ENCODE results near the gene ZMYM4.
"Not testable (repeated sequence)": the region's sequence is repeated elsewhere in the genome, so short reads cannot be mapped to it uniquely, and the experiment has no call there.

The ZMYM4 gene

DNA sequence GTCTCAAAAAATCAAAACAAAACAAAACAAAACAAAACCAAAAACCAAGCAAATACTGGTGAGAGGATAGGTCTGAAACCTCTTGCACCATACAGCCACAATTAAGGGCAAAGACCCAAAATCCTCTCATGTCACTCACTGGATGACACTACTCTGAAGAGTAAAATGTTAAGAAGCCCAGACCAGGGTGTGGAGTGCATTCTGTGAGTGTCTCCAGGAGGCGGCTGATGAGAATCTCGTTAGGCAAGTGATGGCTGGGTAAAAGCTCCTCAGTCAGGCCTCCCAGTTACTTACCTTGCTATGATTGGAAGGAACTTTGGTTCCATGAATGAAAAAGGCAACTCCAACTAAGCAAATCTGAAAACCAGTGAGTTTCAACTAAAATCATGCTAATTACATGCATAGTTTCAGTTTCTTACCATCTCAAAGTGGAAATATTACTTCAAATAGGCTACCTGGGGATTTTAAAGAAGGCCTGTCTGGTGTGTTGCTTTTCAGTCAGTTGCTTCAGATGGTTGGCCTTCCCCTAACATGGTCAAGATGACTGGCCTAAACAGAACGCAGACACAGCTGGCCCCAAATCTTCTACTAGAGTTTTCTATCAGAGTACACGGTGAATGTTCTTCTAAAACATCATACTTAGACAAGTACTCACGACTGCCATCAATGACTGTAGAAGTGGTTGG, 193.6 kb downstream of the ZMYM4 start:
- no peak for DNase-seq

DNA sequence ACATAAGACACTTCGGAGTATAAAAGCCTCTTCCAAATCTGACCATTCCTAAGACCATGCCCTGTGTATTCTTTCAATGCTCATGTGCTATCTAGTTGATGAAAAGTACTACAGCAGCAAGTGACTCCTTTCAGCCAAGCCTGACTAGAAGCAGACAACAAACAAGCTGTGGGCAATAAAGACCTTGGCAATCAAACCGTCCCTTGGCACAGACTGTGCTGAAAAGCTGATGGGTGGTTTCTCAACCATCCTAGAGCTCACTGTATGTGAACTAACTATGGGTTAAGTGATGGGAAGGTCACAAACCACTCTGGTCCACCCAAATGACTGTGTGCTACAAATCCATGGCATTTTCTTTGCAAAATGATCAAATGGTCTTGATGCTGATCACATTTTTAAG, 194.7 kb downstream of the ZMYM4 start:
- DNase-seq: no peak

DNA sequence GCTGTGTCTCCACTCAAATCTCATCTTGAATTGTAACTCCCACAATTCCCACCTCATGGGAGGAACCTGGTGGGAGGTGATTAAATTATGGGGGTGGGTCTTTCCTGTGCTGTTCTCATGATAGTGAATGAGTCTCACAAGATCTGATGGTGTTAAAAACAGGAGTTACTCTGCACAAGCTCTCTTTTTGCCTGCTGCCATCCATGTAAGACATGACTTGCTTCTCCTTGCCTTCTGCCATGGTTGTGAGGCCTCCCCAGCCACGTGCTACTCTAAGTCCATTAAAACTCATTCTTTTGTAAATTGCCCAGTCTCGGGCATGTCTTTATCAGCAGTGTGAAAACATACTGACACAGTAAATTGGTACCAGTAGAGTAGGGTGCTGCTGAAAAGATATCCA, 195.2 kb downstream of the ZMYM4 start:
- not testable (repeated sequence) for DNase-seq

DNA sequence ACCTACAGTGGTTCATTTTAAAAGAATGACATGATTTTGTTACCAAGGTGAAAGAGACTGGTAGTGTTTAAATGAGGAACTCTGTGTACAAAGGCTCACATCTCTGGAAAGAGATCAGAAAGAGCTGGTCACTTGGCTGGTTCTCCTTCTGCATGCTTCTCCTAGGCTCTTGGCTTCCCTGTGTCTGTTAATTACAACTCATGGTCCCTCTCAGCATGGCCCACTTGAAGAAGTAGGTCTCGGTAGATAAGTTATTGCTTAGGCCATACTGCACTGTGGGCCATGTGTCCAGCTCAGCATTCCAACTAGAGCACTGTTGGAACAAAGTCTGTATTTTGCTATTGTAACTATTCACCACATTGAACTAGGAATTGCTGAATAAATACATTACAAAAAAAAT, 197.6 kb downstream of the ZMYM4 start:
- no peak for DNase-seq

DNA sequence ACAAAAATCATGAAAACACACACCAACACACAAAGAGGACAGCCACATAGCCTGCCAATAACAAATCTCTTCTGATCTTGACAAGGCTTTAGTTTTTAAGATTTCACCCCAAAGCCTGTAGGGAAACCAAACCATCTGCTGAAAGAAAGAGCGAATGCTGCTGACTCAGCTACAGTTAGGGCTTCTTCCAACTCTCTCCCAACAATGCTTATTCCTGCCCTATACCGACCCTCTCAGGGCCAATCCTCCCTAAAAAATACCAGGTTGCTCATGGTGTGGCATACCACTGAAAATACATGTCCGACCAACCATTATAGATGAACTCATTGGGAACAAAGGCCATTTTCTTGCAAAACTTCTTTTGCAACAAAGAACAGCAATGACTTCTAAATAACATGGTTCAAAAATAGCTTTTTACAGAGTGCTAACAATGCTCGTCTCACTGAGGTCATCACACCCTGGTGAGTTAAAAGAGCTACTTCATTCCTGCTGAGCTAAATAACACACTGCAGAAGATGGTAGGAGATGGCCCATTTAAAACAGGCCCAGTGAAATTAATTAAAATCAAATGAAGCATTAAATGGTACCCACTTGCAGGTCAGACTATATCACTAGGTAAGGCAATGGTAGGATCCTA, 202.6 kb downstream of the ZMYM4 start:
- no peak for DNase-seq
